SK-N-SH (cell line): ENCODE results near the gene ZNG1A. TPM values are rescaled to one million over a fixed set of nuclear protein-coding genes. Genes with fewer than 3 reads are reported as not detected.
"Not testable (repeated sequence)": the region's sequence is repeated elsewhere in the genome, so short reads cannot be mapped to it uniquely, and the experiment has no call there.

Experiments
- CTCF ChIA-PET: fragments of 300-600, 350-600 bp; formaldehyde crosslinking; extraction: SDS; loops from one replicate; lab custom pipeline; 2021; lab: Yijun Ruan, JAX
- POLR2A ChIA-PET: fragments of 350-600 bp; sonication (Branson Sonifier 250); formaldehyde crosslinking; extraction: SDS; loops from one replicate; lab custom pipeline; 2020; ENCODE audit warnings: antibody characterized with exemption, inconsistent platforms; lab: Yijun Ruan, JAX
- DNase-seq: peaks from one replicate; pipeline ENCODE4 v3.0.0; 2012
- H2AFZ ChIP-seq: fragments of 200-600 bp; sonication (generic); 2 replicates; pipeline ENCODE4 v1.8.1; 2016; ENCODE audit warnings: antibody characterized with exemption, mild to moderate bottlenecking, low read depth
- H3F3A ChIP-seq: fragments of 200-600 bp; sonication (generic); replicated peaks from 2 replicates; pipeline ENCODE3; 2016; ENCODE audit warnings: antibody characterized with exemption, mild to moderate bottlenecking; ENCODE audit not compliant: insufficient read depth
- H3K27ac ChIP-seq, 2 experiments: fragments of 200-500 bp in 1 of 2; fragments of 200-600 bp in 1 of 2; sonication (Bioruptor generic) in 1 of 2; sonication (generic), shearing (Covaris generic) in 1 of 2; 2 replicates each; pipeline versions ENCODE4 v1.5.1 to v1.6.1; 2014 to 2016; ENCODE audit warnings: low read depth in 2 of 2, inconsistent platforms in 1 of 2, low read length in 1 of 2, mild to moderate bottlenecking in 1 of 2, mixed read lengths in 1 of 2
- H3K27me3 ChIP-seq: fragments of 200-600 bp; sonication (generic), shearing (Covaris generic); 2 replicates; pipeline ENCODE4 v1.6.1; 2016; ENCODE audit warnings: mixed run types; ENCODE audit not compliant: insufficient read depth
- H3K36me3 ChIP-seq, 2 experiments: fragments of 200-500 bp in 1 of 2; fragments of 200-600 bp in 1 of 2; sonication (Bioruptor generic) in 1 of 2; sonication (generic) in 1 of 2; replicated peaks in 1 of 2; 2 replicates each; pipeline versions ENCODE3 to v1.5.1; 2014 to 2016; ENCODE audit warnings: low read length in 1 of 2, mild to moderate bottlenecking in 1 of 2; ENCODE audit not compliant: insufficient read depth in 2 of 2, control insufficient read depth in 1 of 2
- H3K4me1 ChIP-seq, 2 experiments: fragments of 200-500 bp in 1 of 2; fragments of 200-600 bp in 1 of 2; sonication (Bioruptor generic) in 1 of 2; sonication (generic), shearing (Covaris generic) in 1 of 2; 2 replicates each; pipeline versions ENCODE4 v1.5.1 to v1.6.1; 2014 to 2016; ENCODE audit warnings: low read depth in 1 of 2, low read length in 1 of 2, mixed run types in 1 of 2; ENCODE audit not compliant: insufficient read depth in 2 of 2, control insufficient read depth in 1 of 2
- H3K4me2 ChIP-seq: fragments of 200-600 bp; sonication (generic), shearing (Covaris generic); 2 replicates; pipeline ENCODE4 v1.6.1; 2017; ENCODE audit warnings: mixed run types
- H3K4me3 ChIP-seq, 2 experiments: fragments of 200-500 bp in 1 of 2; fragments of 200-600 bp in 1 of 2; sonication (Bioruptor generic) in 1 of 2; sonication (generic), shearing (Covaris generic) in 1 of 2; 2 replicates each; pipeline versions ENCODE4 v1.5.1 to v1.8.1; 2014 to 2016; ENCODE audit warnings: low read depth in 2 of 2, inconsistent platforms in 1 of 2, low read length in 1 of 2, mild to moderate bottlenecking in 1 of 2, mixed read lengths in 1 of 2, moderate library complexity in 1 of 2
- H3K79me2 ChIP-seq: fragments of 200-600 bp; sonication (generic); 2 replicates; pipeline ENCODE4 v1.8.1; 2017; ENCODE audit warnings: mild to moderate bottlenecking; ENCODE audit not compliant: insufficient read depth
- H3K9ac ChIP-seq: fragments of 200-600 bp; sonication (generic); 2 replicates; pipeline ENCODE4 v1.6.1; 2017; ENCODE audit warnings: mixed run types
- H3K9me2 ChIP-seq: fragments of 200-600 bp; sonication (generic); 2 replicates; pipeline ENCODE4 v1.6.1; 2017; ENCODE audit warnings: mixed run types
- H3K9me3 ChIP-seq: fragments of 200-600 bp; sonication (generic); 2 replicates; pipeline ENCODE4 v1.6.1; 2017; ENCODE audit warnings: mixed run types, mild to moderate bottlenecking, moderate library complexity
- H4K20me1 ChIP-seq: fragments of 200-600 bp; sonication (generic); 2 replicates; pipeline ENCODE4 v1.6.1; 2017; ENCODE audit warnings: mild to moderate bottlenecking, mixed run types; ENCODE audit not compliant: insufficient read depth
- WGBS: methylation state at CpG from one replicate; pipeline ENCODE4 v1.1.6; 2017; ENCODE audit warnings: low lambda C conversion rate; 5-methylcytosine and 5-hydroxymethylcytosine counted together
- polyA plus RNA-seq, 3 experiments: library from polyadenylated mRNA; depleted of rRNA; stranded (reverse); fragments of >200 nt; gene quantifications; 2 replicates each; pipeline ENCODE4 v1.2.3, GENCODE V29; 2012

ZNG1A gene
- polyA plus RNA-seq, 1 of the 3 experiments (the other 2 are of a cell fraction): 14.3 TPM

DNA sequence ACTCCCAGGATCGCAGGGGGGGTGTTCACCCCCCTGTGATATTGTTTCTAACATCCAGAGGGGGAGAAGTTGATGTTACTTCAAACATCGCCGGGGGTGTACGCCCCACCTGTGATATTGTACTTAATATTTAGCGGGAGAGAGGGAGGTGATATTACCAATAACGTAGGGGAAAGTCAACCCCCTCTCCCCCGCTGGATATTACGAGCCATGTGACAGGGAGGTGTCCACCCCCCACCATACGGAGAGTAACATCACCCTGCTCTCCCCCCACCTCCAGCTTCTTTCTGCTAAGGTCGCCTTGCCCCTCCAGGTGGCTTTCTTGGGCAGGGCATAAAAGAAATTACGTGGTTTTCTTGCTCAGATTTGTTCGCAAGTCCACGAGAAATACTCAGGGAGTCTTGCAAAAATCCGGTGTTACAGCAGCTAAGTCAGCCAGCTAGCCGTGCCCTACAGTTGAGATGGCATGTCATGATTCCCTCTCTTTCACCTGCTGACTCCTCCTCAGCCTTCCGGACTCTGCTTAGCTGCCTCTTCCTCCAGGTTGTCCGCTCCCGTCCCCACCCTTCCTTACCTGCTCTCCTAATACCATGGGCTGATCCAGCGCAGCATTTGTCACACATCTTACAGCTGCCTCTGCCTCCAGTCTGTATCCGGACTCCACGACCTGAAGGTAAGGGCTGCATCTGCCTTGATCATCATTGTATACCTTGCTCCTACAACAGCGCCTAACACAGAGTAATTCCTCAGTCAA, 69.9 kb downstream of the ZNG1A start:
- CTCF ChIA-PET, H3K4me3 ChIP-seq: not testable (repeated sequence)
- 2% methylated on average over 16 of the region's 22 CpGs for WGBS

DNA sequence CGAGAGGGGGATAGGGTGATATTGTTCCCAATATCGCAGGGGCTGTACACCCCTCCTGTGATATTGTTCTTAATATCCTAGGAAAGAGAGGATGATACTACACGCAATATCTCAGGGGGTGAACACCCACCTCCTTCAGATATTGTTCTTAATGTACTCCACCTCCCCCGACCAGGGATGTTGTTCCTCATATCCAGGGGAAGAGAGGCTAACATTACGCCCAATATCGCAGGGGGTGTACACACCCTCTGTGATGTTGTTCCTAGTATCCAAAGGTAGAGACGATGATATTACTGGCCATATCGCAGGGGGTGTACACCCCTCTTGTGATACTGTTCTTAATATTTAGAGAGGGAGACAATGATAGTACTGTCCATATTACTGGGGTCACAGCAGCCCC, 72.9 kb downstream of the ZNG1A start:
- H3K36me3 ChIP-seq, DNase-seq, POLR2A ChIA-PET: not testable (repeated sequence)

More for the DNA sequence above, 69.9 kb downstream of the ZNG1A start:
- POLR2A ChIA-PET, H2AFZ ChIP-seq, H3K4me1 ChIP-seq, H3K9me3 ChIP-seq, H3K9ac ChIP-seq, H3K27ac ChIP-seq, H4K20me1 ChIP-seq, H3F3A ChIP-seq, H3K4me2 ChIP-seq, H3K36me3 ChIP-seq, H3K9me2 ChIP-seq, H3K79me2 ChIP-seq, DNase-seq: not testable (repeated sequence)
- H3K27me3 ChIP-seq: peaks cover 49% of the 10 kb centered on the region

DNA sequence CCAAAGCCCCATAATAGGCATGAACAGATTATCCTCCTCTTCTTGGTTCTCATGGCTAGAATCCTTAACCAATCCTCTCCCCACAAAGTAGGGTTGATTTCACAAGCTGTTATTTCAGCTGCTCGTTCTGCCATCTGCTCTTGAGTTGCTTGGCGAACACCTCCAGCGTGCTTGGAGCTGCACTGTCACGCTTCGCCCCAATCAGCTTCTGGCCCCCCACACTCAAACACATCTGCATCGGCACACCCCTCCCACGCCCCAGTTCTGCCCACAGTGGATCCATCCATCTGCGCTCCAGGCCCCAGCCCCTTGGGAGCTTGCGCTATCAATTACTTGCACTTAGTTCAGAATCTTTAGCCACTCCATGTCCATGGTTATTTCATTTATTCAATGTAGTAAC, 78.4 kb downstream of the ZNG1A start:
- DNase-seq, H3K4me3 ChIP-seq, CTCF ChIA-PET, H3K9me2 ChIP-seq, H3F3A ChIP-seq, H3K27ac ChIP-seq, H3K79me2 ChIP-seq, H4K20me1 ChIP-seq, H3K9me3 ChIP-seq, H2AFZ ChIP-seq, H3K36me3 ChIP-seq, H3K27me3 ChIP-seq, H3K4me1 ChIP-seq, H3K9ac ChIP-seq, POLR2A ChIA-PET, H3K4me2 ChIP-seq: not testable (repeated sequence)
- 41% methylated on average over 9 of the region's 9 CpGs for WGBS

More for the DNA sequence above, 72.9 kb downstream of the ZNG1A start:
- H3K9me2 ChIP-seq, H4K20me1 ChIP-seq, CTCF ChIA-PET, H3K4me3 ChIP-seq, H3K79me2 ChIP-seq, H2AFZ ChIP-seq, H3K9me3 ChIP-seq, H3K4me1 ChIP-seq, H3F3A ChIP-seq, H3K27ac ChIP-seq, H3K9ac ChIP-seq, H3K4me2 ChIP-seq: not testable (repeated sequence)
- WGBS: 49% methylated on average over 8 of the region's 8 CpGs
- H3K27me3 ChIP-seq: peaks cover 31% of the 10 kb centered on the region; the same call in 1 of the 2 replicates

DNA sequence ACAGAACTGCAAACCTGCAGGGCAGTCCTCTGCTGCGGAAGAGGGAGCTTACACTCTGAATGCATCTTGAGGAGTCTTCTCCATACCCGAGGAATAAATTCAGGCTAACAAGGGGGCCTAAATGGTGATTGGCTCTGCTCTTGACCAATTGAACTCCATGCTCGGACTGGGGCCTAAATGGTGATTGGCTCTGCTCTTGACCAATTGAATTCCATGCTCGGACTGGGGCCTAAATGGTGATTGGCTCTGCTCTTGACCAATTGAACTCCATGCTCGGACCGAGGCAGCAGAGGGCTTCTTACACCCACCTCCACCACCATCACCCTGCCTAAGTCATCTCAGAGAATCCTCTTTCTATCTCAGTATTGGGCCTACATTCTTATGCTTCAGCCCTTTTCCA, 79.0 kb downstream of the ZNG1A start:
- H3K36me3 ChIP-seq, H3F3A ChIP-seq, H3K4me1 ChIP-seq, H3K9me3 ChIP-seq, H3K9me2 ChIP-seq, H3K27ac ChIP-seq, H3K4me2 ChIP-seq, H2AFZ ChIP-seq, DNase-seq, H3K79me2 ChIP-seq, POLR2A ChIA-PET, H3K27me3 ChIP-seq, H3K4me3 ChIP-seq, CTCF ChIA-PET, H3K9ac ChIP-seq, H4K20me1 ChIP-seq: not testable (repeated sequence)
- WGBS: 29% methylated on average over 6 of the region's 6 CpGs

DNA sequence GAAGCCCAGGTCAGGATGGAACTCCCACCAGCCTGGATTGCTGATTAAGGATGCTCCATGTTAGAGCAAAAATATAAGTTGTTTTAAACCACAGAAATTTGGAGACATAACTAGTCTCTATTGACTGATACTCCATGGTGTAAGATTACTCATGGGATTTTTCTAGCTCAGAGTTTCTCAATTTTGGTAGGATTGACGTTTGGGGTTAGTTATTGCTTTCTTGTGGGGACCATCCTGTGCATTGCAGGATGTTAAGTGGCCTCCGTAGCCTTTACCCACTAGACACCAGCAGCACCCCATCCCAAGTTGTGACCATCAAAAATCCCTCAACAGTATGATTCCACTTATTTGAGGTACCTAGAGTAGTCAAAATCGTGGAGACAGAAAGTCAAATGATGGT, 80.1 kb downstream of the ZNG1A start:
- H3K9ac ChIP-seq, H3K9me2 ChIP-seq, H3K4me1 ChIP-seq, POLR2A ChIA-PET, H3K4me3 ChIP-seq, H3K9me3 ChIP-seq, H3K27me3 ChIP-seq, H3F3A ChIP-seq, CTCF ChIA-PET, H3K27ac ChIP-seq, H3K36me3 ChIP-seq, H3K79me2 ChIP-seq, H4K20me1 ChIP-seq, DNase-seq, H2AFZ ChIP-seq, H3K4me2 ChIP-seq: not testable (repeated sequence)
- WGBS: 15% methylated on average over 3 of the region's 3 CpGs

DNA sequence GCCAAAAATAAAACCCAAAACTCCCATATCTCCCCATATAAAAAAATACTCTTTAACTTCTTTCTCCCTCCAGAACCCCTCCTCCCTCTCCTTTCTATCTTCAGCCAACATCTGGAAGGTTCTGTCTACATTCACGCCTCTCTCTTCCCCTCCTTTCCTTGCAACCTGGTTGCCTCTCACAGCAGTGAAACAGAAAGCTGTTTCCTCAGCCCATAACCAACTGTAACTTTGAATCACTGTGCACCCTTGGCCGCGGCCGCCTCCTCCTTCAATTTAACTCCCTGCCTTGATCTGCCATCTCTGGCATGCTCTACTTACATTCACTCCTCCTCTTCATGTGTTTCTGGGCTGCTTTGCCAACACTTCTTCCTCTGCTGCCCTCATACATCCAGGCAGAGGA, 83.9 kb downstream of the ZNG1A start:
- H3F3A ChIP-seq, CTCF ChIA-PET, H3K27ac ChIP-seq, DNase-seq, H3K79me2 ChIP-seq, H3K27me3 ChIP-seq, H3K4me3 ChIP-seq, H3K36me3 ChIP-seq, H4K20me1 ChIP-seq, H3K9me3 ChIP-seq, POLR2A ChIA-PET, H3K9ac ChIP-seq, H3K4me2 ChIP-seq, H3K4me1 ChIP-seq, H3K9me2 ChIP-seq, H2AFZ ChIP-seq: not testable (repeated sequence)
- 11% methylated on average over 4 of the region's 4 CpGs for whole genome bisulfite sequencing
